Fibroblast of pulmonary artery (primary cell): ENCODE data around the gene TRIM13.
"Not testable (repeated sequence)": the region's sequence is repeated elsewhere in the genome, so short reads cannot be mapped to it uniquely, and the experiment has no call there.

Experiments
- DNase-seq: peaks from one replicate; pipeline ENCODE4 v3.0.0-alpha.2; 2010; ENCODE audit warnings: low read depth
- H3K4me3 ChIP-seq: replicated peaks from 2 replicates; pipeline ENCODE4 v1.5.1; 2011; ENCODE audit warnings: low read depth, mild to moderate bottlenecking, control low read depth, low read length, moderate library complexity
- CTCF ChIP-seq: IDR thresholded peaks from 2 replicates; pipeline ENCODE4 v1.5.1; 2011; ENCODE audit warnings: mild to moderate bottlenecking, control low read depth, low read length, inconsistent platforms; ENCODE audit errors: missing control alignments

Gene TRIM13

GRCh38 chr13:49996951-49997895 is at the start of gene TRIM13:
Gene TRIM13, plus strand, starts transcription at chr13:49997042. Its CDS starts 14,899 bp downstream, at chr13:50011941.
- peak; percentile 92 for DNase-seq

GRCh38 chr13:49948777-49949270 is 48.0 kb upstream of the TRIM13 start:
- H3K4me3 ChIP-seq, DNase-seq: not testable (repeated sequence)

More at GRCh38 chr13:49996951-49997895, at the start of gene TRIM13:
- peak; percentile 75 for TF ChIP-seq CTCF
- H3K4me3 ChIP-seq: peak within 1 kb of the TSS; percentile 86

- no peak for TF ChIP-seq CTCF
- no peak for DNase-seq
- H3K4me3 ChIP-seq: no peak overlapping the region
These were observed 44.9 kb upstream of the TRIM13 start for GRCh38 chr13:49951754-49952535.

- DNase-seq: no peak
- TF ChIP-seq CTCF: no peak
- no peak overlapping the region for H3K4me3 ChIP-seq
These were observed 43.3 kb upstream of the TRIM13 start for GRCh38 chr13:49953560-49953959.

GRCh38 chr13:49954674-49955455 is 42.0 kb upstream of the TRIM13 start:
- no peak overlapping the region for H3K4me3 ChIP-seq
- no peak for DNase-seq
- no peak for TF ChIP-seq CTCF

GRCh38 chr13:49956131-49956530 is 40.7 kb upstream of the TRIM13 start:
- DNase-seq: no peak
- no peak for TF ChIP-seq CTCF
- no peak overlapping the region for H3K4me3 ChIP-seq

- no peak for TF ChIP-seq CTCF
- DNase-seq: no peak
- no peak overlapping the region for H3K4me3 ChIP-seq
These were observed 38.5 kb upstream of the TRIM13 start for GRCh38 chr13:49958321-49958720.
